GM11168 (cell line): ENCODE measurements around the gene PDE5A.
"Not testable (repeated sequence)": the region's sequence is repeated elsewhere in the genome, so short reads cannot be mapped to it uniquely, and the experiment has no call there.

Experiments
- in situ Hi-C: fragments of 300-500 bp; cut with MboI; formaldehyde crosslinking; loops from one replicate; pipeline ENCODE4 v1.12.0; 2022; ENCODE audit warnings: low sequenced_read_pairs; ENCODE audit not compliant: unreplicated experiment

Gene PDE5A

GRCh38 chr4:119479835-119480234, 148.8 kb downstream of the PDE5A start:
- in situ Hi-C loops: loop anchor here (25.0 kb wide), 1 partner anchor 493 kb away; no protein-coding TSS in a partner anchor

GRCh38 chr4:119479180-119479808, 149.3 kb downstream of the PDE5A start:
- in situ Hi-C loops: loop anchor here (25.0 kb wide), 1 partner anchor 492 kb away; no protein-coding TSS in a partner anchor

- in situ Hi-C loops: loop anchor here (25.0 kb wide), 1 partner anchor 491 kb away; no protein-coding TSS in a partner anchor
These were observed 150.0 kb downstream of the PDE5A start for GRCh38 chr4:119478446-119479179.

- in situ Hi-C loops: loop anchor here (25.0 kb wide), 1 partner anchor 490 kb away; no protein-coding TSS in a partner anchor
These were observed 151.1 kb downstream of the PDE5A start for GRCh38 chr4:119477412-119478053.

- in situ Hi-C loops: no loop called here
These were observed 157.3 kb downstream of the PDE5A start for GRCh38 chr4:119471259-119471658.

- in situ Hi-C loops: not testable (repeated sequence)
These were observed 157.9 kb downstream of the PDE5A start for GRCh38 chr4:119470737-119471063.

GRCh38 chr4:119470021-119470736, 158.4 kb downstream of the PDE5A start:
- in situ Hi-C loops: not testable (repeated sequence)

- in situ Hi-C loops: not testable (repeated sequence)
These were observed 159.6 kb downstream of the PDE5A start for GRCh38 chr4:119469039-119469438.

- in situ Hi-C loops: not testable (repeated sequence)
These were observed 165.9 kb downstream of the PDE5A start for GRCh38 chr4:119462733-119463132.

GRCh38 chr4:119455734-119456133, 172.9 kb downstream of the PDE5A start:
- in situ Hi-C loops: not testable (repeated sequence)

- in situ Hi-C loops: not testable (repeated sequence)
These were observed 173.9 kb downstream of the PDE5A start for GRCh38 chr4:119454491-119455270.

GRCh38 chr4:119454151-119454490, 174.5 kb downstream of the PDE5A start:
- in situ Hi-C loops: not testable (repeated sequence)

- in situ Hi-C loops: not testable (repeated sequence)
These were observed 175.3 kb downstream of the PDE5A start for GRCh38 chr4:119453286-119453685.

GRCh38 chr4:119449851-119450250, 178.8 kb downstream of the PDE5A start:
- in situ Hi-C loops: not testable (repeated sequence)
